Measurements from ENCODE around the gene GRB10. TPM values are rescaled to one million over a fixed set of nuclear protein-coding genes. Genes with fewer than 3 reads are reported as not detected.

The GRB10 gene
- total and polyA plus RNA-seq, 2 experiments from 2014 or later = 35.0 to 154 TPM

DNA sequence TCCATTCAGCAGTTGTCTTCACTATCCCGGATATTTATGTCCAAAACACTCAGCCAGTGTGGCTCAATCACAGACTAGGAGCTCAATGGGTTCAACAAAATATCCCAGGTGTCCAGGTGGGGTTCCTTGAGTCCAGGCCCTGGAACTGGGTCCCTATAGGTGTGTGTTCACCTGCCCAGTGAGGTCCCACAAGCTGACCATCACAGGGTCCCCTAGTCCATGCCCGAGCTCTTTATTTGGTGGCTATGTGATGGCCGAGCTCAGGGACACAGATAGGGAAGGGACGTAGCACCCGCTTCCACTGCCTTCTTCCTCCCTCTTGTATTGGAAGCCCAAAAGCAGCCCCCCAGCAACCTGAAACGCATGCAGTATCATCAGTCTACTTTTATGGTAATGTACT, 138.6 kb downstream of the GRB10 start (continued):
- TF ChIP-seq, protein P1, sequence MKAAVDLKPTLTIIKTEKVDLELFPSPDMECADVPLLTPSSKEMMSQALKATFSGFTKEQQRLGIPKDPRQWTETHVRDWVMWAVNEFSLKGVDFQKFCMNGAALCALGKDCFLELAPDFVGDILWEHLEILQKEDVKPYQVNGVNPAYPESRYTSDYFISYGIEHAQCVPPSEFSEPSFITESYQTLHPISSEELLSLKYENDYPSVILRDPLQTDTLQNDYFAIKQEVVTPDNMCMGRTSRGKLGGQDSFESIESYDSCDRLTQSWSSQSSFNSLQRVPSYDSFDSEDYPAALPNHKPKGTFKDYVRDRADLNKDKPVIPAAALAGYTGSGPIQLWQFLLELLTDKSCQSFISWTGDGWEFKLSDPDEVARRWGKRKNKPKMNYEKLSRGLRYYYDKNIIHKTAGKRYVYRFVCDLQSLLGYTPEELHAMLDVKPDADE (IDR thresholded peaks at IDR 0.05) = no peak
- TF ChIP-seq STAT1 (IDR thresholded peaks at IDR 0.05; ENCODE audit: unreplicated experiment) = no peak
- no peak for TF ChIP-seq JUNB (IDR thresholded peaks at IDR 0.05; ENCODE audit: unreplicated experiment)

DNA sequence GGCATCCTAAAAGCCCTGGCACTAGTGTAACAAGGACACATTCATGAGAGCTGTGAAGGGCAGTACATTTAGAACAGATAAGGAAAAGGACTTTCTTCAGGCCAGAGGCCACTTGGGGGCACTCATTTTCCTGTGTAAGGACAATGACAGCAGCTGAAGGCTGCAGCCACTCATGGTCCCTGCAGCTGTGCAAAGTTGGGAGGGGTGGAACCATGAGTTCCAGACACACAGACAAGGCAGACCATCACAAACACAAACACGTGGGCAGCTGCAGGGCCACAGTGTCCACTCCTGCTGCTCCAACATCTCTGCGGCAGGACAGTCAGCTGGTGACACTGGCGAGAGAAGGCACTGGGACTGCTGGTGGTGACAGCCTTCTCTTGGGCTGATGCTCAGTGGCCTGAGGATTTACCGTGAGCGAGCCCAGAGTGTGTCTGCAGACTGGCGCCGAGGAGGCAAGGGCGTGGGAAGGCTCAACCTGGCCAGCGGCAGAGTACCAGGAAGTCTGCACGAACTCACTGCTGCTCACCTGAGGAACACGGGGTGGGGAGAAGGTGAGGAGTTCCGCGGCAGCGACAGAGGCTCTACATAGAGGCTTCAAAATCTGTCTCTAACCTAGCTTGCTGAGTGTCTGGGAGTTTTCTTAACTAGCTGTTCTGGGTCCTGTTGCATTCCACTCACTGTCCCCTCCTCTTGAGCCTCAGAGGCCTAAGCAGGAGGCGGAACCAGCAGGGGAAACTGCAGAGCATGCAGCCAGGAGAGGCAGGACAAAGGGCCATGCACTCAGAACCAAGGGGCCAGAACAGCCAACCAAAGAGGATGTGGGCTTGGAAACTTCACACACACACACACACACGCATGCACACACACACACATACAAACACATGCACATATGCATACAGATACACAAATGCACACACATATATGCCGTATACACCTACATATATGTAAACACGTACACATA, 141.0 kb downstream of the GRB10 start:
- Histone ChIP-seq H2AFZ (no peak overlapping the region), H3K4me3 (no peak overlapping the region), H3K4me1 (ENCODE audit: insufficient read depth) (peaks cover 9% of the 10 kb centered on the region), H3K9me2 (ENCODE audit: insufficient read depth) (no peaks in the 10 kb centered on the region), H3K36me3 (ENCODE audit: insufficient read depth) (no peaks in the 10 kb centered on the region), H3K27ac (ENCODE audit: low read depth) (0 out of 2 replicates have a peak overlapping the region, but pooled peaks have one; percentile 28), H3F3A (replicated peaks; ENCODE audit: low read depth) (no peaks in the 10 kb centered on the region), H3K4me2 (no peak overlapping the region), H4K20me1 (replicated peaks; ENCODE audit: insufficient read depth) (peaks cover 2% of the 10 kb centered on the region; the same call in 1 of the 2 replicates), H3K27me3 (ENCODE audit: insufficient read depth) (no peaks in the 10 kb centered on the region), H3K79me2 (replicated peaks; ENCODE audit: insufficient read depth) (peaks cover 47% of the 10 kb centered on the region)
- Mint-ChIP-seq H3K4me1 (peaks cover 22% of the 10 kb centered on the region), H3K4me3 (no peak overlapping the region), H3K36me3 (ENCODE audit: low read depth) (peaks cover 20% of the 10 kb centered on the region), H3K27me3 (ENCODE audit: insufficient read depth, low read depth, poor library complexity) (peaks cover 4% of the 10 kb centered on the region), H3K9me3 (no peaks in the 10 kb centered on the region; the same call in 2 of the 3 replicates), H3K27ac (no peak overlapping the region; the same call in 1 of the 2 replicates)
- no peak for DNase-seq (ENCODE audit: low spot score)
- TF ChIP-seq, protein P2, sequence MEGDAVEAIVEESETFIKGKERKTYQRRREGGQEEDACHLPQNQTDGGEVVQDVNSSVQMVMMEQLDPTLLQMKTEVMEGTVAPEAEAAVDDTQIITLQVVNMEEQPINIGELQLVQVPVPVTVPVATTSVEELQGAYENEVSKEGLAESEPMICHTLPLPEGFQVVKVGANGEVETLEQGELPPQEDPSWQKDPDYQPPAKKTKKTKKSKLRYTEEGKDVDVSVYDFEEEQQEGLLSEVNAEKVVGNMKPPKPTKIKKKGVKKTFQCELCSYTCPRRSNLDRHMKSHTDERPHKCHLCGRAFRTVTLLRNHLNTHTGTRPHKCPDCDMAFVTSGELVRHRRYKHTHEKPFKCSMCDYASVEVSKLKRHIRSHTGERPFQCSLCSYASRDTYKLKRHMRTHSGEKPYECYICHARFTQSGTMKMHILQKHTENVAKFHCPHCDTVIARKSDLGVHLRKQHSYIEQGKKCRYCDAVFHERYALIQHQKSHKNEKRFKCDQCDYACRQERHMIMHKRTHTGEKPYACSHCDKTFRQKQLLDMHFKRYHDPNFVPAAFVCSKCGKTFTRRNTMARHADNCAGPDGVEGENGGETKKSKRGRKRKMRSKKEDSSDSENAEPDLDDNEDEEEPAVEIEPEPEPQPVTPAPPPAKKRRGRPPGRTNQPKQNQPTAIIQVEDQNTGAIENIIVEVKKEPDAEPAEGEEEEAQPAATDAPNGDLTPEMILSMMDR (conservative IDR thresholded peaks at IDR 0.05; ENCODE audit: low read depth in 2 of 2) = peak in 1 of 2 experiments; percentile 42; a peak in 2 of 4 replicates
- TF ChIP-seq, protein P1 (IDR thresholded peaks at IDR 0.05) = no peak
- peak; percentile 70 for ATAC-seq

DNA sequence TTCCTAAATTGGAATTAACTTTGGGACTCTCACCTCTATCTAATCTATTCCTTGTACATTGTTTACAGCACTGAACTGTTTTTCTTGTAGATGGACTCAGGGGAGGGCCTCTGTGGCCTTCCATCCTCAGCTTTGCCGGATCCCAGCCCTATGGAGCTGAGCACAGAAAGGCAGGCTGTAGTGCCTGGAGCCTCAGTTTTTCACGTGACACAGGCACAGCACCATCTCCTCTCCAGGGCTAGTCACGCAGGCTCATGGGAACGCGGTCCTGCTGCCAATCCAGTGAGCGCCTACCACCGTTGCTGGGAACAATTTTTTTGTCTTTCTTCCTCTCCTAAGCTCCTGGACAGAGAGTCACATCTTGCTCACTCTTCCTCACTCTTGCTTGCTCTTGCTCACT, 141.9 kb downstream of the GRB10 start:
- peaks cover 48% of the 10 kb centered on the region for H3K79me2 ChIP-seq (replicated peaks; ENCODE audit: insufficient read depth)
- Mint-ChIP-seq H3K4me3 (no peak overlapping the region), H3K9me3 (no peaks in the 10 kb centered on the region; the same call in 2 of the 3 replicates), H3K36me3 (ENCODE audit: low read depth) (peaks cover 23% of the 10 kb centered on the region), H3K27ac (no peak overlapping the region), H3K4me1 (peaks cover 22% of the 10 kb centered on the region), H3K27me3 (ENCODE audit: insufficient read depth, low read depth, poor library complexity) (peaks cover 4% of the 10 kb centered on the region)
- no peak overlapping the region for H3K4me3 ChIP-seq
- DNase-seq (ENCODE audit: low spot score) = no peak
- peaks cover 2% of the 10 kb centered on the region; the same call in 1 of the 2 replicates for H4K20me1 ChIP-seq (replicated peaks; ENCODE audit: insufficient read depth)
- no peak overlapping the region for H3K4me2 ChIP-seq
- no peaks in the 10 kb centered on the region for H3K36me3 ChIP-seq (ENCODE audit: insufficient read depth)
- no peaks in the 10 kb centered on the region for H3K27me3 ChIP-seq (ENCODE audit: insufficient read depth)
- H3K4me1 ChIP-seq (ENCODE audit: insufficient read depth) = peaks cover 9% of the 10 kb centered on the region
- H3F3A ChIP-seq (replicated peaks; ENCODE audit: low read depth) = no peaks in the 10 kb centered on the region
- no peaks in the 10 kb centered on the region for H3K9me2 ChIP-seq (ENCODE audit: insufficient read depth)
- ATAC-seq = no peak
- H3K27ac ChIP-seq (ENCODE audit: low read depth) = no peak overlapping the region
- no peak overlapping the region for H2AFZ ChIP-seq
- TF ChIP-seq ZNF114 (CRISPR knock-in tag; IDR thresholded peaks at IDR 0.05) (no peak), ZNF331 (CRISPR knock-in tag; IDR thresholded peaks at IDR 0.05; ENCODE audit: low read depth) (no peak), EZH2 (IDR thresholded peaks at IDR 0.05; ENCODE audit: low read depth, unreplicated experiment) (no peak), STAT1 (IDR thresholded peaks at IDR 0.05; ENCODE audit: unreplicated experiment) (no peak), NANOG (IDR thresholded peaks at IDR 0.05; ENCODE audit: borderline replicate concordance) (no peak), EZH2phosphoT487 (IDR thresholded peaks at IDR 0.05; ENCODE audit: unreplicated experiment) (no peak), POLR2AphosphoS5 (IDR thresholded peaks at IDR 0.05; ENCODE audit: low read depth) (no peak)
- TF ChIP-seq, protein P1 (IDR thresholded peaks at IDR 0.05) = no peak
- TF ChIP-seq, protein P3, sequence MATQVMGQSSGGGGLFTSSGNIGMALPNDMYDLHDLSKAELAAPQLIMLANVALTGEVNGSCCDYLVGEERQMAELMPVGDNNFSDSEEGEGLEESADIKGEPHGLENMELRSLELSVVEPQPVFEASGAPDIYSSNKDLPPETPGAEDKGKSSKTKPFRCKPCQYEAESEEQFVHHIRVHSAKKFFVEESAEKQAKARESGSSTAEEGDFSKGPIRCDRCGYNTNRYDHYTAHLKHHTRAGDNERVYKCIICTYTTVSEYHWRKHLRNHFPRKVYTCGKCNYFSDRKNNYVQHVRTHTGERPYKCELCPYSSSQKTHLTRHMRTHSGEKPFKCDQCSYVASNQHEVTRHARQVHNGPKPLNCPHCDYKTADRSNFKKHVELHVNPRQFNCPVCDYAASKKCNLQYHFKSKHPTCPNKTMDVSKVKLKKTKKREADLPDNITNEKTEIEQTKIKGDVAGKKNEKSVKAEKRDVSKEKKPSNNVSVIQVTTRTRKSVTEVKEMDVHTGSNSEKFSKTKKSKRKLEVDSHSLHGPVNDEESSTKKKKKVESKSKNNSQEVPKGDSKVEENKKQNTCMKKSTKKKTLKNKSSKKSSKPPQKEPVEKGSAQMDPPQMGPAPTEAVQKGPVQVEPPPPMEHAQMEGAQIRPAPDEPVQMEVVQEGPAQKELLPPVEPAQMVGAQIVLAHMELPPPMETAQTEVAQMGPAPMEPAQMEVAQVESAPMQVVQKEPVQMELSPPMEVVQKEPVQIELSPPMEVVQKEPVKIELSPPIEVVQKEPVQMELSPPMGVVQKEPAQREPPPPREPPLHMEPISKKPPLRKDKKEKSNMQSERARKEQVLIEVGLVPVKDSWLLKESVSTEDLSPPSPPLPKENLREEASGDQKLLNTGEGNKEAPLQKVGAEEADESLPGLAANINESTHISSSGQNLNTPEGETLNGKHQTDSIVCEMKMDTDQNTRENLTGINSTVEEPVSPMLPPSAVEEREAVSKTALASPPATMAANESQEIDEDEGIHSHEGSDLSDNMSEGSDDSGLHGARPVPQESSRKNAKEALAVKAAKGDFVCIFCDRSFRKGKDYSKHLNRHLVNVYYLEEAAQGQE (IDR thresholded peaks at IDR 0.05; ENCODE audit: unreplicated experiment) = no peak

All from GM23338 (cell line).